HG02884 (cell line): Measurements from ENCODE around the gene ARHGEF25.
"Not testable (repeated sequence)": the region's sequence is repeated elsewhere in the genome, so short reads cannot be mapped to it uniquely, and the experiment has no call there.

Experiments used
- ATAC-seq: cut with Tn5 transposase; IDR thresholded peaks from one replicate; pipeline ENCODE4 v1.9.1; 2021; ENCODE audit warnings: mild to moderate bottlenecking, moderate library complexity; ENCODE audit not compliant: unreplicated experiment

The ARHGEF25 gene

GRCh38 chr12:57607958-57608663 is 3.1 kb upstream of the ARHGEF25 start:
- no peak for ATAC-seq

GRCh38 chr12:57609101-57609780 is 2.0 kb upstream of the ARHGEF25 start:
- ATAC-seq: no peak

- no peak for ATAC-seq
Observed at GRCh38 chr12:57609781-57610553, 1.3 kb upstream of the ARHGEF25 start.

- no peak for ATAC-seq
Observed at GRCh38 chr12:57610554-57611107, 604 bp upstream of the ARHGEF25 start.

GRCh38 chr12:57611827-57612710 is 834 bp downstream of the ARHGEF25 start:
- no peak for ATAC-seq

- ATAC-seq: no peak
Observed at GRCh38 chr12:57612711-57613426, 1.6 kb downstream of the ARHGEF25 start.

- ATAC-seq: no peak
Observed at GRCh38 chr12:57613427-57614109, 2.3 kb downstream of the ARHGEF25 start.

- ATAC-seq: peak; percentile 51
Observed at GRCh38 chr12:57614178-57614947, 3.1 kb downstream of the ARHGEF25 start.

GRCh38 chr12:57614948-57615500 is 3.8 kb downstream of the ARHGEF25 start:
- ATAC-seq: no peak

- ATAC-seq: no peak
Observed at GRCh38 chr12:57615637-57616036, 4.4 kb downstream of the ARHGEF25 start.

GRCh38 chr12:57616383-57617101 is 5.3 kb downstream of the ARHGEF25 start:
- no peak for ATAC-seq

GRCh38 chr12:57617942-57618341 is 6.7 kb downstream of the ARHGEF25 start:
- no peak for ATAC-seq

GRCh38 chr12:57618431-57618830 is 7.2 kb downstream of the ARHGEF25 start:
- not testable (repeated sequence) for ATAC-seq

GRCh38 chr12:57618966-57619433 is 7.8 kb downstream of the ARHGEF25 start:
- ATAC-seq: no peak

- ATAC-seq: no peak
Observed at GRCh38 chr12:57619434-57620244, 8.4 kb downstream of the ARHGEF25 start.

- no peak for ATAC-seq
Observed at GRCh38 chr12:57620245-57620935, 9.2 kb downstream of the ARHGEF25 start.
